ENCODE results near the gene ADGRF3.
"Not testable (repeated sequence)": the region's sequence is repeated elsewhere in the genome, so short reads cannot be mapped to it uniquely, and the experiment has no call there.

ADGRF3 gene

GRCh38 chr2:26346454-26347053, at the start of gene ADGRF3:
ADGRF3 (minus strand) TSS chr2:26346789; CDS start chr2:26346234, 555 bp downstream.
- DNase-seq = peak; percentile 21 to 47

- DNase-seq = no peak
Measured at GRCh38 chr2:26395394-26395793, 48.8 kb upstream of the ADGRF3 start.

- DNase-seq = no peak
Measured at GRCh38 chr2:26394694-26395093, 48.1 kb upstream of the ADGRF3 start.

- no peak for DNase-seq
Measured at GRCh38 chr2:26387189-26387588, 40.6 kb upstream of the ADGRF3 start.

- no peak for DNase-seq
Measured at GRCh38 chr2:26384597-26384996, 38.0 kb upstream of the ADGRF3 start.

- no peak for DNase-seq
Measured at GRCh38 chr2:26384183-26384582, 37.6 kb upstream of the ADGRF3 start.

GRCh38 chr2:26382564-26382963, 36.0 kb upstream of the ADGRF3 start:
- DNase-seq = no peak

- DNase-seq = no peak
Measured at GRCh38 chr2:26380281-26380680, 33.7 kb upstream of the ADGRF3 start.

- no peak for DNase-seq
Measured at GRCh38 chr2:26376799-26377198, 30.2 kb upstream of the ADGRF3 start.

- not testable (repeated sequence) for DNase-seq
Measured at GRCh38 chr2:26370909-26371308, 24.3 kb upstream of the ADGRF3 start.

GRCh38 chr2:26369664-26370063, 23.1 kb upstream of the ADGRF3 start:
- not testable (repeated sequence) for DNase-seq

GRCh38 chr2:26366957-26367356, 20.4 kb upstream of the ADGRF3 start:
- DNase-seq = no peak

- no peak for DNase-seq
Measured at GRCh38 chr2:26364669-26365068, 18.1 kb upstream of the ADGRF3 start.

- DNase-seq = no peak
Measured at GRCh38 chr2:26363958-26364357, 17.4 kb upstream of the ADGRF3 start.

- DNase-seq = no peak
Measured at GRCh38 chr2:26363323-26363722, 16.7 kb upstream of the ADGRF3 start.

- no peak for DNase-seq
Measured at GRCh38 chr2:26359886-26360473, 13.4 kb upstream of the ADGRF3 start.

GRCh38 chr2:26356771-26357170, 10.2 kb upstream of the ADGRF3 start:
- no peak for DNase-seq

GRCh38 chr2:26356111-26356510, 9.5 kb upstream of the ADGRF3 start:
- no peak for DNase-seq

GRCh38 chr2:26355038-26355995, 8.7 kb upstream of the ADGRF3 start:
- DNase-seq = no peak

- DNase-seq = not testable (repeated sequence)
Measured at GRCh38 chr2:26354469-26354868, 7.9 kb upstream of the ADGRF3 start.

- DNase-seq = no peak
Measured at GRCh38 chr2:26352892-26353291, 6.3 kb upstream of the ADGRF3 start.

- no peak for DNase-seq
Measured at GRCh38 chr2:26351375-26352090, 4.9 kb upstream of the ADGRF3 start.

- no peak for DNase-seq
Measured at GRCh38 chr2:26349690-26350089, 3.1 kb upstream of the ADGRF3 start.
